Mammary epithelial cell (primary cell): ENCODE measurements around the gene SORD.

Experiments used
- CTCF ChIP-seq, 2 donors: IDR thresholded peaks in 1 of 2; conservative IDR thresholded peaks in 1 of 2; 2 replicates each; pipeline ENCODE4 v1.5.1; 2011 to 2012; ENCODE audit warnings: inconsistent platforms in 2 of 2, low read length in 2 of 2, mild to moderate bottlenecking in 2 of 2, control low read depth in 1 of 2, low read depth in 1 of 2; ENCODE audit not compliant: insufficient read depth in 1 of 2; ENCODE audit errors: extremely low read depth in 1 of 2
- EZH2 ChIP-seq: IDR thresholded peaks from 2 replicates; pipeline ENCODE4 v1.6.1; 2012; ENCODE audit warnings: low read length, inconsistent platforms, borderline replicate concordance

GRCh38 chr15:45112591-45113379, 89.8 kb downstream of the SORD start:
- TF ChIP-seq CTCF (conservative IDR thresholded peaks at IDR 0.05 in 1 of 2, IDR thresholded peaks at IDR 0.05 in 1 of 2; ENCODE audit: extremely low read depth in 1 of 2, insufficient read depth in 1 of 2, low read depth in 1 of 2, low read length in 2 of 2) = peak in 1 of 2 donors; percentile 1
- TF ChIP-seq EZH2 = peak; percentile 70
